ENCODE results near the gene TSPAN18. TPM values are rescaled to one million over a fixed set of nuclear protein-coding genes. Genes with fewer than 3 reads are reported as not detected.

TSPAN18 gene
- total RNA-seq, 1 donor from 2014 or later: 44.9 TPM

- intact Hi-C loops (cut with micrococcal nuclease): loop anchor here (5.0 kb wide), 1 partner anchor 136 kb away; no protein-coding TSS in a partner anchor
Measured at GRCh38 chr11:44776551-44777208, 49.9 kb downstream of the TSPAN18 start.

DNA sequence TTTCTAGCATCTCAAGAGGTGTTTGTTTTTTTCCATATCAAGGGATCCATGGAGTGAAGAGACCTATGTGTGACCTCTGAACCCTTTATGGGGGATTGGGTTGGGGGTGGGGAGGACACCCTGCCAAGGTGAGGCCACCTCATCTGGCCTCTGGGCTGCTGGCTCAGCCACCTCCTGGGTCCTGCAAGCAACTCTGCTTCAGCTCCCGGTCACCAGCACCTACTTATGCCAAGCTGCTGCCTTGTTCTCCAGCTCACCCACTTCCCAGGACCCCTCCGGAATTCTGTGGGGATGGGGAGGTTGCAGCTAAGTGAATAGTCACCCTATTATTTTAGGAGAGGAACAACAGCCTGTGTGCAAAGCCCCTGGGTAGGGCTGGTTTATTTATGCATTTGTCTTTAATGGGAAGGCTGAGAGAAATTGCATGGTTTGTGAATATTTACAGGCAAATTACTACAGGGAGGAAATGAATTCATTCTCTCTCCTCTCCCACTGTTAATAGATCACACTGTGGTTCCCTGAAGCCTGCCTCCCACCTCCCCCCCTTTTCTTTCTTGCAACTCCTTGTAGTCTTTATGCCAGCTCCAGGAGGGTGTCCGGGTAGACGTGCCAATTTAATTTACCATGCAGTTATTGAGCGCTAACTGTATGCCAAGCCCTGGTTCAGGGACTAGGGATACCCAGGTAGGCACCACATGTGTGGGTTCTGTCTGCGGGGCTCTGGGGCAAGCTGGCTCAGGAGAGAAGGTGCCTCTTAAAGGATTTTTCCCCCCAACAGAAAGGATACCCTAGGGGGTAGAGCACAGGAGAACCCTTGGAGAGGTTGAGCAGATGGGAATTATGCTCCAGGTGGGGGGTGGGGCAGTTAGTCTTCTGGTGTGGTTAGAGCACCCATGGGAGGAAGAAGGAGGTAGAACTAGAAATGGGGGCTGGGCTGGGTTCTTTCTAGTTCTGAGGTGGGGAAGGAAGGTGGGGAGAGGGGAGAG, 50.7 kb downstream of the TSPAN18 start:
- intact Hi-C loops (cut with micrococcal nuclease): loop anchor here (5.0 kb wide), 1 partner anchor 135 kb away; no protein-coding TSS in a partner anchor

GRCh38 chr11:44778195-44779100, 51.7 kb downstream of the TSPAN18 start:
- intact Hi-C loops (cut with micrococcal nuclease): loop anchor here (5.0 kb wide), 1 partner anchor 134 kb away; no protein-coding TSS in a partner anchor

DNA sequence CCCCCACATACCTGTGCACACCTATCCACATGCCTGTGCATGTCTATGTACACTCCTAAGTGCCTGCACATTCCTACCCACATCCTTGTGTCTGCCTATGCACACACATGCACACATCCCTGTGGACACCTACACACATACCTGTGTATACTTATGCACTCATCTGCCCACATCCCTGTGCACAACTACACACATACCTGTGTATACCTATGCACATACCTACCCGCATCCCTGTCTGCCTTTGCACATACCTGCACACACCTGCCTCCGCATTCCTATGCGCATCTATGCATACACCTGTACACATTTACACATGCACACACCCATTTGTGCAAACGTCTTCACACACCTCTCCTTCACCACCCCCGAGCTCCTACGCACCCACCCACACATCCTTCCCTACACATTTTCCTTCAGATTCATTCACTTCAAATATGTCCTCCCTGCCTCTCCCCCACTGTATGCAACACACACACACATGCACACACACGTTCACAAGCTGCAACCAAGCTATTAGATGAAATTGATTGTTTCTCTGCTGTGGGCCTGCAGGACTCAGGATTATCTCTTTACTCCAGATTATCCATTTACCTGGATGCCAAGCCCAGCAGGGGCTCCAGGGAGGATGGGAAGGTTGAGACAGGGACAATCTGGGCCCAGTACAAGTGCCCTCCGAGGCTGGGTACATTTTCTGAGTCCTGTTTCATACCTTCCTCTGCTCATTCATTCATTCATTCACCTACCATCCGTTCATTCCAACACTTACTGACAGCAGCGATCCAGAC, 53.2 kb downstream of the TSPAN18 start:
- intact Hi-C loops (cut with micrococcal nuclease): loop anchor here (5.0 kb wide), 1 partner anchor 132 kb away; no protein-coding TSS in a partner anchor

GRCh38 chr11:44780940-44781631, 54.3 kb downstream of the TSPAN18 start:
- intact Hi-C loops (cut with micrococcal nuclease): no loop called here

GRCh38 chr11:44781655-44782054, 54.9 kb downstream of the TSPAN18 start:
- intact Hi-C loops (cut with micrococcal nuclease): no loop called here

GRCh38 chr11:44782478-44782877, 55.7 kb downstream of the TSPAN18 start:
- intact Hi-C loops (cut with micrococcal nuclease): no loop called here

DNA sequence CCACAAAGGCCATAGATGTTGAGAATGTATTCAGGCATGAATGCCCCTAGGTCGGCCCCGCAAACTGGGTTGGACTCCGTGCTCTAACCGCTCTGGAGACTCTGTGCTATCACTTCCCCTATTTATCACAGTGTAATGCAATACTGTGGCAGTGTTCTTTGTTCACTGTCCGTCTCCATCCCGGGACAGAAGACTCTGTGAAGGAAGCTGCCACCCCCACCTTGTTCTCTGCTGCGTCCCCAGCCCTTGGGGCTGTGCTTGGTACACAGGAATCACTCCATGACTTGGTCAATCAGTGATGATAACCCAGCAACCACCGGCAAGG, 57.6 kb downstream of the TSPAN18 start:
- intact Hi-C loops (cut with micrococcal nuclease): no loop called here

GRCh38 chr11:44784851-44785250, 58.1 kb downstream of the TSPAN18 start:
- intact Hi-C loops (cut with micrococcal nuclease): no loop called here

- intact Hi-C loops (cut with micrococcal nuclease): no loop called here
Measured at GRCh38 chr11:44785856-44786607, 59.3 kb downstream of the TSPAN18 start.

DNA sequence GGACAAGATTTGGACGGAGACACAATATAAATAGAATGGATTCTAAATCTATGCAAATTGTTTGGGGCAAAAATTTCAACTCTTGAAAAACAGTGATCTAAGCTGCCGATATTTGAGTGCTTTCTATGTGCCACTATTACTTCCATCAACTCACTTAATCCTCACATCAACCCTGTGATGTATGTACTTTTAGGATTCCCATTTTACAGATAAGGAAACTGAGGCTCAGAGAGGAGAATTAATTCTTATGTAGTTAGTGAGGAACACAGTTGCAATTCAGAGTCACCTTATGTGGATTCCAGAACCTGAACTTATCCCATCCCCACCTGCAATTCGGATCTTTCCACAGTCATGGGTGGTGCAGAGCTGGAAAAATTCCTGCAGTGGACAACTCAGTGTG, 60.3 kb downstream of the TSPAN18 start:
- intact Hi-C loops (cut with micrococcal nuclease): no loop called here

- intact Hi-C loops (cut with micrococcal nuclease): no loop called here
Measured at GRCh38 chr11:44787981-44788380, 61.2 kb downstream of the TSPAN18 start.

DNA sequence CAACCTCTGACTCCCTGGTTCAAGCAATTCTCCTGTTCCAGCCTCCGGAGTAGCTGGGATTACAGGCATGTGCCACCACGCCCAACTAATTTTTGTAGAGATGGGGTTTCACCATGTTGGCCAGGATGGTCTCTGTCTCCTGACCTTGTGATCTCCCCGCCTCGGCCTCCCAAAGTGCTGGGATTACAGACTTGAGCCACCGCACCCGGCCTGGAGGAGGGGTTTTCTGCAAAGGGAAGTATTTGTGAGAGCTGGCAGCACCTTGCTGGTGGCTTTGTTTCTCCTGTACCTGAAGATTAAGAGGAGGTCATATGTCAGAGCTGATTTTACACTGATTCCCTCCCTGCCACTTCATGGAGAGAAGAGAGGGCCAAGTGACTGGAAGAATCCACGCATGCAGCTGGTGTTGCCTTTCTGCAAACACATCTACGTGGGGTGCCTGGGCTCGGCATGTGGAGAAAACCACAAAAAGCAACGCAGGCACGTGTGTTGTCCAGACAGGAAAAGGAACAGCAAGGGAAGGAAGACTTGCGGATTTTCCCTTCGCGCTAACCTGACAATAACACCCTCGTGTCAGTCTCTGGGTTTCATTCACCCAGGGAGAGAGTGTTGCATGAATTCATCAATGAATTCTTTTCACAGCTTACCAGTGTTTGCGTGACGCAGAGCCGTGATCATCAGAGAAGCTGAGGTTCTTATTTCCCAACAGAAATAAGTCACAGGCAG, 61.9 kb downstream of the TSPAN18 start:
- intact Hi-C loops (cut with micrococcal nuclease): no loop called here

- intact Hi-C loops (cut with micrococcal nuclease): no loop called here
Measured at GRCh38 chr11:44789496-44789895, 62.7 kb downstream of the TSPAN18 start.

- intact Hi-C loops (cut with micrococcal nuclease): no loop called here
Measured at GRCh38 chr11:44790211-44790610, 63.4 kb downstream of the TSPAN18 start.

- intact Hi-C loops (cut with micrococcal nuclease): no loop called here
Measured at GRCh38 chr11:44791316-44791925, 64.7 kb downstream of the TSPAN18 start.

- intact Hi-C loops (cut with micrococcal nuclease): no loop called here
Measured at GRCh38 chr11:44792171-44792570, 65.4 kb downstream of the TSPAN18 start.

Data from T-helper 1 cell treated with Interleukin-12 subunit alpha and Interleukin-12 subunit beta and Interleukin-4 antibody, amounts not matched to agents 30 ng/mL and 1 ng/mL, for 36 hours (primary cell).